Measurements from ENCODE around the gene GHSR.

- TF ChIP-seq CTCF (conservative IDR thresholded peaks at IDR 0.05; ENCODE audit: low read depth, low read length) (no peak), EZH2 (IDR thresholded peaks at IDR 0.05; ENCODE audit: borderline replicate concordance, low read depth, low read length, poor library complexity, severe bottlenecking) (no peak)
These were observed 53.6 kb downstream of the GHSR start for GRCh38 chr3:172394692-172395091.

Data from A673 (cell line).